Fibroblast of lung (primary cell): ENCODE measurements around the gene ST6GALNAC2.

Source experiments
- CTCF ChIP-seq, 2 donors: IDR thresholded peaks in 1 of 2; conservative IDR thresholded peaks in 1 of 2; 1 replicate in 1 of 2; 2 replicates in 1 of 2; pipeline ENCODE4 v1.5.1; 2011 to 2012; ENCODE audit warnings: low read length in 2 of 2, control low read depth in 1 of 2, inconsistent platforms in 1 of 2, low read depth in 1 of 2, mild to moderate bottlenecking in 1 of 2
- EZH2 ChIP-seq: IDR thresholded peaks from 2 replicates; pipeline ENCODE4 v1.5.1; 2012; ENCODE audit warnings: low read length, control low read depth, mild to moderate bottlenecking; ENCODE audit errors: missing control alignments

GRCh38 chr17:76585033-76585648 is 519 bp downstream of the ST6GALNAC2 start:
- no peak for TF ChIP-seq CTCF (conservative IDR thresholded peaks at IDR 0.05 in 1 of 2, IDR thresholded peaks at IDR 0.05 in 1 of 2; ENCODE audit: low read depth in 1 of 2, low read length in 2 of 2)
- peak; percentile 37 for TF ChIP-seq EZH2
